ENCODE data around the gene PRAMEF5.
"Not testable (repeated sequence)": the region's sequence is repeated elsewhere in the genome, so short reads cannot be mapped to it uniquely, and the experiment has no call there.

PRAMEF5 gene

GRCh38 chr1:13253898-13254297 lies at the start of gene PRAMEF5:
PRAMEF5 (plus strand) TSS chr1:13254198; CDS start chr1:13259269, 5,071 bp downstream.
- DNase-seq (ENCODE audit: low read depth, low spot score): not testable (repeated sequence)

GRCh38 chr1:13208712-13209111 lies 45.3 kb upstream of the PRAMEF5 start:
- not testable (repeated sequence) for DNase-seq (ENCODE audit: low read depth, low spot score)

GRCh38 chr1:13216619-13217018 lies 37.4 kb upstream of the PRAMEF5 start:
- not testable (repeated sequence) for DNase-seq (ENCODE audit: low read depth, low spot score)

GRCh38 chr1:13219203-13219602 lies 34.8 kb upstream of the PRAMEF5 start:
- not testable (repeated sequence) for DNase-seq (ENCODE audit: low read depth, low spot score)

GRCh38 chr1:13222788-13223187 lies 31.2 kb upstream of the PRAMEF5 start:
- DNase-seq (ENCODE audit: low read depth, low spot score): not testable (repeated sequence)

GRCh38 chr1:13224480-13225060 lies 29.4 kb upstream of the PRAMEF5 start:
- DNase-seq (ENCODE audit: low read depth, low spot score): no peak

- DNase-seq (ENCODE audit: low read depth, low spot score): not testable (repeated sequence)
These were observed 28.3 kb upstream of the PRAMEF5 start, which contains the start of gene PRAMEF18 for GRCh38 chr1:13225675-13226204. PRAMEF18 (minus strand) TSS chr1:13226154; CDS start chr1:13226106, 48 bp downstream.

- not testable (repeated sequence) for DNase-seq (ENCODE audit: low read depth, low spot score)
These were observed 26.5 kb upstream of the PRAMEF5 start for GRCh38 chr1:13227271-13228055.

- no peak for DNase-seq (ENCODE audit: low read depth, low spot score)
These were observed 25.6 kb upstream of the PRAMEF5 start for GRCh38 chr1:13228343-13228781.

GRCh38 chr1:13230096-13230495 lies 23.9 kb upstream of the PRAMEF5 start:
- DNase-seq (ENCODE audit: low read depth, low spot score): not testable (repeated sequence)

GRCh38 chr1:13230601-13231000 lies 23.4 kb upstream of the PRAMEF5 start:
- not testable (repeated sequence) for DNase-seq (ENCODE audit: low read depth, low spot score)

- not testable (repeated sequence) for DNase-seq (ENCODE audit: low read depth, low spot score)
These were observed 22.8 kb upstream of the PRAMEF5 start for GRCh38 chr1:13231061-13231750.

GRCh38 chr1:13232056-13232455 lies 21.9 kb upstream of the PRAMEF5 start:
- not testable (repeated sequence) for DNase-seq (ENCODE audit: low read depth, low spot score)

- not testable (repeated sequence) for DNase-seq (ENCODE audit: low read depth, low spot score)
These were observed 19.9 kb upstream of the PRAMEF5 start for GRCh38 chr1:13234057-13234456.

GRCh38 chr1:13237572-13237971 lies 16.4 kb upstream of the PRAMEF5 start:
- DNase-seq (ENCODE audit: low read depth, low spot score): not testable (repeated sequence)

- not testable (repeated sequence) for DNase-seq (ENCODE audit: low read depth, low spot score)
These were observed 14.4 kb upstream of the PRAMEF5 start for GRCh38 chr1:13239633-13240032.

GRCh38 chr1:13243536-13244263 lies 10.3 kb upstream of the PRAMEF5 start:
- DNase-seq (ENCODE audit: low read depth, low spot score): not testable (repeated sequence)

GRCh38 chr1:13245841-13246553 lies 8.0 kb upstream of the PRAMEF5 start:
- DNase-seq (ENCODE audit: low read depth, low spot score): not testable (repeated sequence)

- DNase-seq (ENCODE audit: low read depth, low spot score): not testable (repeated sequence)
These were observed 7.5 kb upstream of the PRAMEF5 start for GRCh38 chr1:13246554-13246871.

- DNase-seq (ENCODE audit: low read depth, low spot score): not testable (repeated sequence)
These were observed 6.9 kb upstream of the PRAMEF5 start for GRCh38 chr1:13247122-13247521.

GRCh38 chr1:13265124-13265523 lies 11.1 kb downstream of the PRAMEF5 start:
- not testable (repeated sequence) for DNase-seq (ENCODE audit: low read depth, low spot score)

Data from brain pericyte (primary cell).